Esophagus squamous epithelium (tissue), 4 donors: ENCODE data around the gene POGK.

Experiments
- CTCF ChIP-seq, 6 experiments: fragments of 450-650 bp in 4 of 6; fragments of 200-600 bp in 2 of 6; sonication (generic) in 2 of 6; IDR thresholded peaks; one replicate each; pipeline ENCODE4 v1.5.1; 2016 to 2019; ENCODE audit warnings: antibody characterized with exemption in 6 of 6, mild to moderate bottlenecking in 4 of 6, moderate library complexity in 4 of 6
- POLR2A ChIP-seq, 4 donors: fragments of 450-650 bp; IDR thresholded peaks; one replicate each; pipeline ENCODE4 v1.6.1; 2017; ENCODE audit warnings: antibody characterized with exemption in 4 of 4, mild to moderate bottlenecking in 4 of 4, moderate library complexity in 3 of 4

GRCh38 chr1:166848193-166848592, 8.9 kb downstream of the POGK start:
- TF ChIP-seq CTCF (IDR thresholded peaks at IDR 0.05) (no peak), POLR2A (IDR thresholded peaks at IDR 0.05) (no peak)
